Putamen (tissue), 1 donor: ENCODE data around the gene FLNC.

Experiments used
- DNase-seq: peaks from one replicate; pipeline ENCODE4 v3.0.0-alpha.2; 2016; ENCODE audit warnings: low spot score

Gene FLNC

GRCh38 chr7:128891110-128891941 lies 61.1 kb downstream of the FLNC start:
- DNase-seq: no peak

- DNase-seq: no peak
Observed at GRCh38 chr7:128891942-128892269, 61.7 kb downstream of the FLNC start.

- DNase-seq: no peak
Observed at GRCh38 chr7:128892521-128893250, 62.5 kb downstream of the FLNC start.

- no peak for DNase-seq
Observed at GRCh38 chr7:128893251-128894100, 63.3 kb downstream of the FLNC start.

- no peak for DNase-seq
Observed at GRCh38 chr7:128894101-128894440, 63.9 kb downstream of the FLNC start.

GRCh38 chr7:128895320-128895719 lies 65.1 kb downstream of the FLNC start:
- DNase-seq: no peak

- DNase-seq: no peak
Observed at GRCh38 chr7:128899392-128899791, 69.2 kb downstream of the FLNC start.

- DNase-seq: no peak
Observed at GRCh38 chr7:128900237-128900636, 70.0 kb downstream of the FLNC start.

- no peak for DNase-seq
Observed at GRCh38 chr7:128902761-128903585, 72.8 kb downstream of the FLNC start.

- DNase-seq: no peak
Observed at GRCh38 chr7:128903621-128904361, 73.6 kb downstream of the FLNC start.

GRCh38 chr7:128904381-128905197 lies 74.4 kb downstream of the FLNC start:
- DNase-seq: no peak

GRCh38 chr7:128906001-128906765 lies 76.0 kb downstream of the FLNC start:
- DNase-seq: no peak

GRCh38 chr7:128906766-128907559 lies 76.8 kb downstream of the FLNC start:
- no peak for DNase-seq
